Left ventricle myocardium superior (tissue), 1 donor: ENCODE results near the gene MCUB. TPM values are rescaled to one million over a fixed set of nuclear protein-coding genes. Genes with fewer than 3 reads are reported as not detected.
"Not testable (repeated sequence)": the region's sequence is repeated elsewhere in the genome, so short reads cannot be mapped to it uniquely, and the experiment has no call there.

Experiments used
- ATAC-seq: fragments of 200-7000 bp; cut with Tn5 transposase; one replicate; pipeline ENCODE4 v1.9.1; 2020; ENCODE audit warnings: mild to moderate bottlenecking, moderate library complexity
- DNase-seq: peaks from one replicate; pipeline ENCODE4 v3.0.0-alpha.2; 2020
- intact Hi-C: fragments of 100-400 bp; cut with micrococcal nuclease; formaldehyde crosslinking; loops from one replicate; pipeline ENCODE4 v1.11.0; 2022
- long read RNA-seq: library from polyadenylated mRNA; unstranded; transcript quantifications from one replicate; pipeline ENCODE4 v2.0.0, GENCODE V29; 2021
- total RNA-seq: library from RNA; stranded (reverse); fragmentation: NEBNext Ultra II Directional; extraction: Animal tissue kit (Norgen Biotek cat#: 25700); gene quantifications from one replicate; pipeline ENCODE4 v1.2.1, GENCODE V29; 2021
- donor health status: DM: no; HTN: yes; CAD: no; lungs with severe emphysema.

The MCUB gene, protein sequence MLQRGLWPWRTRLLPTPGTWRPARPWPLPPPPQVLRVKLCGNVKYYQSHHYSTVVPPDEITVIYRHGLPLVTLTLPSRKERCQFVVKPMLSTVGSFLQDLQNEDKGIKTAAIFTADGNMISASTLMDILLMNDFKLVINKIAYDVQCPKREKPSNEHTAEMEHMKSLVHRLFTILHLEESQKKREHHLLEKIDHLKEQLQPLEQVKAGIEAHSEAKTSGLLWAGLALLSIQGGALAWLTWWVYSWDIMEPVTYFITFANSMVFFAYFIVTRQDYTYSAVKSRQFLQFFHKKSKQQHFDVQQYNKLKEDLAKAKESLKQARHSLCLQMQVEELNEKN
- 3.5 TPM for total RNA-seq
- long read RNA-seq, transcript MCUB-201 (8 exons, 2,278 nt), result major isoform, 10 of 10 reads
- long read RNA-seq, partial matches to known transcripts, result 0 of 10 reads
- long read RNA-seq, other reads (novel, unspliced or antisense), result 0 of 10 reads

- intact Hi-C loops, result no loop called here
- ATAC-seq (peak; percentile 99), DNase-seq (peak; percentile 92)
Measured at GRCh38 chr4:109559983-109560686, at the start of gene MCUB. Gene MCUB (plus strand): TSS chr4:109560246. CDS start chr4:109560338, 92 bp downstream.

DNA sequence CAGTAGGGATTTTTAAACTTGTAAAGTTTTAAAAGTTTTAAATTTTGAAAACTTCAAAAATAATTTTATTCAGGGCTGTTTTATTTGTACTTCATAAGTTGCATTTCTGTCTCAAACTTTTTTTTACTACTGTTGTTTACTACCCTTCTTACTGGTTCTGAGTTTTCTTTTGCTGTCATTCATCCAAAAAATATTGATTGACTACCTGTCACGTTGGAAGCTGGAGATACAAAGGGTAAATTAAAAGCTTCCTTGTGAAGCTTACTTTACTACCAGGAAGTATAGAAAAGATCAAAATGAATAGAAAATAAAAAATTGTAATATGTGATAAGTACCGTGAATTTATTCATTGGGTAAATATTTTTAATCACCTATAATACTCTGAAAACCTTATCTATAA, 49.4 kb upstream of the MCUB start:
- DNase-seq, result no peak
- intact Hi-C loops, result no loop called here
- ATAC-seq, result no peak

DNA sequence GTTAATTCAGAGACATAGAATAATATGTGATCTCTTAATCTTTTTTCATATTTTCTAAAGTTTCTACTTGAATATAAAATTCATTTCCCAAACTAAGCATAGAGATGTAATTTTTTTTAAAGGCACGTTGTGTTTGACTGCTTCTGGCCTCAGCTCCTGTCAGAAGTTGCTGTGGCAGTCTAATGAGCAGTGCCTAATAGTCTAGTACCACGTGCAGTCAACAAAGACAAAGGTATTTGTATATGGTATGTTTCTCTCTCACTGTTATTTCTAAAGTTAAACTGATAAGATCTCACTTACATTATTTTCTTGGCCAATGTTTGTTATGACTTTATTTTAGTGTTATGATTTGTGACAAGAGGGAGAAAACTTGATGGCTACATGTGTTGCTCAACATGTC, 48.6 kb upstream of the MCUB start:
- ATAC-seq (no peak), DNase-seq (no peak)
- intact Hi-C loops, result no loop called here

GRCh38 chr4:109513368-109513767, 46.7 kb upstream of the MCUB start:
- intact Hi-C loops, DNase-seq, ATAC-seq: not testable (repeated sequence)

DNA sequence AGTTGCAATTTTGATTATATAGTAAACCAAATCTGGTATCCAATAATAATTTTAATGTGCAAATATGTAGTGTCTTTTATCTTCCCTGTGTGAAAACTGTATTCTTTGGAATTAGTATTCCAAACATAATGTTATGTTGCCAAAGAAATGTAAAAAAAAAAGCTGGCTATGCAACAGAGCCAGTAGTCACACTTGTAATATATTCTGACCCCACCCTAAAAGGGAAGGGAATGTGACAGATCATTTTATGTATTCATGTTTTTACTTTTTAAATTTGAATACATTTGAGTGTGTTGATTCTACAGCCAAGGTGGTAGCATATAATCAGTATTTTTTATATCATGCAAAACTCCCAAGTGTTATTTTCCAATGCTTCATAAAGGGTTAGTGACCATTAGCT, 27.9 kb upstream of the MCUB start:
- ATAC-seq, result no peak
- intact Hi-C loops, result no loop called here
- no peak for DNase-seq

- ATAC-seq (no peak), DNase-seq (no peak)
- intact Hi-C loops, result no loop called here
Measured at GRCh38 chr4:109545401-109545800, 14.6 kb upstream of the MCUB start.

DNA sequence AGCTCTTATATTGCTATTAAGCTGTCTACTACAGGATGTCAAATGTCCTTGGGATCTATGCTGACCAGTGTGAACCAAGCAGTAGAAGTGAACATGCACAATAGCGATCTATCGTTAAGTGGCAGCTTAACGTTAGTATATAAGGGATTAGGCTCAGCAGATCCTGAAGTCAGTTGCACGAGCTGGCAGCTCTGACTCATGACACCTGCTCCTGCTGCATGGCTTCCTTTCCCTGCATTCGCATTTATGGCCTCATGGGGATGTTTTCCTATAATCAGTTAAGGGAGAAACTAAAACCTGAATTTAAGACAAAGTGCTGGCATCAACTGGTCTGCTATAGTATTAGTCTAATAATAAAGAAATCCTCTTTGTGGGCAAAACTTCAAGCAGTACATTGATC, 12.7 kb upstream of the MCUB start:
- ATAC-seq (no peak), DNase-seq (no peak)
- intact Hi-C loops, result no loop called here

GRCh38 chr4:109548655-109549054, 11.4 kb upstream of the MCUB start:
- ATAC-seq (peak; percentile 52), DNase-seq (no peak)
- intact Hi-C loops, result no loop called here

DNA sequence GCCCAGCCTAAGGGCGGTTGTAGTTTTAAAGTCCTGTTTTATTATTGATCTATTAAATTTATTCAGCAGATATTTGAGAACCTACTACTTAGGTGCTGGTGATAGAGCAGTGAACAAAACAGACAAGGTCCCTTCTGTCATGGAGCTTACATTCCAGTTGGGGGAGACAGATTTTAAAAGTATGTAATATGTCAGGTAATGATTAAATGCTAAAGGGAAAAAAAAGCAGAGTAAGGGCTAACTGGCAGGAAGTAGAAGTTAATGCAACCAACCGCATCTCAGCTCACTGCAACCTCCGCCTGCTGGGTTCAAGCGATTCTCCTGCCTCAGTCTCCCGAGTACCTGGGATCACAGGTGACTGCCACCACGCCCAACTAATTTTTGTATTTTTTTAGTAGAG, 7.8 kb upstream of the MCUB start:
- no peak for DNase-seq
- no peak for ATAC-seq
- intact Hi-C loops, result no loop called here

DNA sequence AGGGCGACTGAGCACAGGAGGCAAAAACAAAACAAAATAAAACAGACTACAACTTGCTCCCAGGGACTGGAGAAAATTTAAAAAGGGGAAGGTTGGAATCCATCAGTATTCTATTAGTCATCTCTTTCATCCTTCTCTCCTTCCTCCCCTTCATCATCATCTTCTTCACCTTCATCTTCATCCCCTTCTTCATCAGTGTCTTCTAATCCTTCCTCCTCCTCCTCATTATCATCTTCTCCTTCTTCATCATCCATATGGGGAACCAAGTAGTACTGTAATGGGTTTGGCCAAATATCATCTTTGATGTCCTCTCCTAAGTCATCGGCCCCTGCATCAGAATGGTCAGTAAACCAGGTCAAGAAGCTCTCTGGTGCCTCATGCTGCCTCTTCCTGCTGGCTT, 6.9 kb upstream of the MCUB start:
- intact Hi-C loops, result no loop called here
- DNase-seq (no peak), ATAC-seq (no peak)

DNA sequence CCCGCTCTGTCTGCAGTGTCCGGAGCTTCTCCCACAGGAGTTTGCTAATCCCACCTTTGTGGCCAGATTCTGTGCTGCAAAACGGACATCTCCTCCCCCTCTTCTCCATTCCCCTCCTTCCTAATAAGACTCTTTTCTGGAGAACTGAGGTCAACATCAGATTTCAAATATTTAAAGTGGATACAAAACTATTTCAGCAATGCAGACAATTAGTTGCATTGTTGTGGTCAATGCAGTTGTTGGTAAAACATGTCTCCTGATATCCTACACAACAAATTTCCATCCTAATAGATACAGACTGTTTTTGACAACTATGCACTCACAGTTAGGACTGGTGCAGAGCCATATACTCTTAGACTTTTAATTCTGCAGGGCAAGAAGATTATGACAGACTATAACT, 5.1 kb upstream of the MCUB start:
- ATAC-seq, result no peak
- no peak for DNase-seq
- intact Hi-C loops, result no loop called here

DNA sequence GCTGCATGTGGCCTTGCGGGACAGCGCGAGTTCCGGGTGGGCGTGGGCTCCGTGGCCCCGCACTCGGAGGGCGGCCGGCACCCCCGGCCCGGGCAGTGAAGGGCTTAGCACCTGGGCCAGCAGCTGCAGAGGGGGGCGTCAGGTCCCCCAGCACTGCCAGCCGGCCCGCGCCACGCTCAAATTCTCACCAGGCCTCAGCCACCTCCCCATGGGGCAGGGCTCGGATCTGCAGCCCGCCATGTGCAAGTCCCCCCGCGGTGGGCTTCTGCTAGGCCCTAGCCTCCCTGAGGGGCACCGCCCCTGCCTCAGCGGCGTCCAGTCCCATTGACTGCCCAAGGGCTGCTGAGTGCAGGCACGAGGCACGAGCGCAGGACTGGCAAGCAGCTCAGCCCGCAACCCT, 2.6 kb upstream of the MCUB start:
- no peak for DNase-seq
- no peak for ATAC-seq
- intact Hi-C loops, result no loop called here

DNA sequence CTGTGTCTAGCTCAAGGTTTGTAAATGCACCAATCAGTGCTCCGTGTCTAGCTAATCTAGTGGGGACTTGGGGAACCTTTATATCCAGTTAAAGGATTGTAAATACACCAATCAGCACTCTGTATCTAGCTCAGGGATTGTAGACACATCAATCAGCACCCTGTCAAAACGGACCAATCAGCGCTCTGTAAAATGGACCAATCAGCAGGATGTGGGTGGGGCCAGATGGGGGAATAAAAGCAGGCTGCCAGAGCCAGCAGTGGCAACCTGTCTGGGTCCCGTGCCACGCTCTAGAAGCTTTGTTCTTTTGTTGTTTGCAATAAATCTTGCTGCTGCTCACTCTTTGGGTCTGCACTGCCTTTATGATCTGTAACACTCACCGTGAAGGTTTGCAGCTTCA, 2.0 kb upstream of the MCUB start:
- DNase-seq, intact Hi-C loops, ATAC-seq: not testable (repeated sequence)

GRCh38 chr4:109559625-109559982, 442 bp upstream of the MCUB start:
- ATAC-seq (peak; percentile 41), DNase-seq (peak; percentile 37)
- intact Hi-C loops, result no loop called here

DNA sequence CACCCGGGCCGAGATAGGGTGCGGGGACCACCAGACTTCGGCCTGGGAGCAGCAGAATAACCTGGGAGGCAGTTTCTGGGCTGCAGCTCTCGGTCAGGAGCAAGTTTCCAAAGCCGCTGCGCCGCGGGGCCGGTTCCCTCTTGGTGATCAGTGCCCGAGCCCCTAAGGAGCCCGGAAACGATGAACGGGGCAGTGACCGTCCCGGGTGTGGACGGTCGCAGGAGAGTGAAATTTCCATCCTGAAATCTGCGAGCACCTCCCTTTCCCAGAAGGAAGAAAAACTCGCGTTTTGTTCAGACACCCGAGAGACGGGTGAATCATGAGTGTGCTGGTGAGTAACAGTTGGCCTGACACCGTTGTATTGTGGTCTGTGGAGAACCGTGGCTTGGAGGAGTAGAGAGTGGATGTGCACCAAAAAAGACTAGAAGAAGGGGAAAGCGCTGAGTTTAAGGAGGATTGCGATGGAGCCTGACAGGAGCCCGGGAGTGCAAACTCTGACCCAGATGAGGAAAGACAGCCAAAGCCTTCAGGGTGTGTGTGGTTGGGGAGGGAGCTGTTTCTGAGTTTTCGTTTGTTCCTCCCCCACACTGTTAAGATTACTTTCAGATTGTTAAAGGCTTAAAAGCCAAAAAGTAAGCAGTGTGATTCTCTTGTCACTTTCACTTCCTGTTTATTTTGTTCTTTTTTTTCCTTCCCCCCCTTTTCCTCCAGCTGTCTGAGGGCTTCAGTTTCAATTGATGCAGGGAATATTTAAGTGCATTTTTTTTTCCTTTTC, 828 bp downstream of the MCUB start:
- DNase-seq (peak; percentile 56), ATAC-seq (peak; percentile 75)
- intact Hi-C loops, result no loop called here

DNA sequence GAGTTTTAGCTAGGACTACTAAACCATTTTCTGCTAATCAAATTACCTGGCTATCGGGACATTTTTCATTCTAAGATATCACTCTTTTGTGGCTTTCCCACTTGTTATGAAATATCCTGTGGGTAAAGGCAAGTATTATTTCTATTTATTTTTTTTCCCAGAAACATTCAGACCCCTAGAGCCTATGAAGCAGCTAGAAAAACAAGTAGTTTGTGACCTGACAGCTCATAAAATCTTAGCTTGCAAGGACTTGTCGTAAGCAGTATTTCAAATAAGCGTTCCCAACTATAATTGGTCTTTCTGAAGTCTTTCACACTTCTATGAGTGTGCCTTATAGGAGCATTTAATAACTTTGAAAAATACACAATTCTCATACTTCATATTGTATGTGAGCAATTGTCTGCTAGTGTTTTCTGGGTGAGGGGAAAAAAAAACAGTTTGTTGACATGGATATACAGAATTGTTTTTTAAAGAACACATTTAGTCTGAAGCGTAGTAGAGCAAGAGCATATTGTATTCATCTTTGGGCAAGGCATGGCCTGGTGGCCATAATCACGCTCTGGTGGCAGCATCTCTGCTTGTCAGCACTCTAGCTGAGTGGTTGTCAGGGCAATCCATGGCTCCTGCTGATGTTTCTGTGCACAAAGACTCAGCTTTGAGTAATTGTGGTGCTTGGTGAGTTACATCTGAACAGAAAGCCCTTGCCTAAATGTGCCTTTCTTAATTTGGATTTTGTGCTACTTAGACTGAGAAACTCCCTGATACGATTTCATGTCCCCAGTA, 2.6 kb downstream of the MCUB start:
- ATAC-seq, result no peak
- intact Hi-C loops, result no loop called here
- no peak for DNase-seq

DNA sequence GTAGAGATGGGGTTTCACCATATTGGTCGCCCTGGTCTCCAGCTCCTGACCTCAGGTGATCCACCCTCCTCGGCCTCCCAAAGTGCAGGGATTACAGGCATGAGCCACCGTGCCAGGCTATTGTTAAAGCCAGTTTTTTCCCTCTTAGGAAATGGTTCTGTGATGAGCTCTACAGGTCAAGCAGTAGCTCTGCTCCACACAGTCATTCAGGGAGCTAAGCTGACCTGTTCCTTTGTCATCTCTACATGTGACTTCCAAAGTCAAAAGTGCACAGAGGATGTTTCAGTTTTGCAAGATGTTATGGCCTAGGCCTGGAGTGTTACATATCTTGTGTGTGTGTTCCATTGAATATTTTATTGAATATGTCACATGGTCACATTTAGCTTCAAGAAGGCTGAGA, 11.4 kb downstream of the MCUB start:
- intact Hi-C loops, result no loop called here
- DNase-seq (no peak), ATAC-seq (no peak)

- DNase-seq (no peak), ATAC-seq (no peak)
Measured at GRCh38 chr4:109572154-109572553, 12.1 kb downstream of the MCUB start.

DNA sequence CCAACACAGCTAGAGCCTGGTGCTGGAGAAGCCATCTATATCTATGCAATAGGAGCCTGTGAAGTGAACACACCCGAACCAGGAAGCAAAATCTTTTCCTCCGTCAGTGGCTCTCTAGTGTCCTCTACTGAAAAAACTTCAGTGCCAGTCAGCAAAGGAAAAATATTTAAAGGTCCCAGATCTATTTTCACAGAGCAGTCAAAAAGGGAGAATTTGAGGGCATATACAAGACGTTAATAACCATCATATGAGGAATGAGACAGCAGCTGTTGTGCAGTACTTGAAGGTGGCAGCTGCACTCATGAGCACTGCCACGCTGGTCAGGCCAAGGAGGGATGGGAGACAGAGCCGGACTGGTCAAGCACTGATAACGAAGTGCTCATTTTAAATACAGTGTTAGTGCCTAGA, 14.4 kb downstream of the MCUB start:
- ATAC-seq, result peak; percentile 55
- intact Hi-C loops, result no loop called here
- DNase-seq, result no peak

More at GRCh38 chr4:109572154-109572553, 12.1 kb downstream of the MCUB start:
- intact Hi-C loops, result no loop called here
